Activated naive CD8-positive, alpha-beta T cell (primary cell): ENCODE results near the gene SLC25A19.

Experiments used
- H3K27ac Mint-ChIP-seq: one replicate; pipeline ENCODE4 v1.8.0; 2021; ENCODE audit warnings: mixed read lengths
- H3K27me3 Mint-ChIP-seq: one replicate; pipeline ENCODE4 v1.8.0; 2021; ENCODE audit warnings: mixed read lengths
- H3K36me3 Mint-ChIP-seq: one replicate; pipeline ENCODE4 v1.8.0; 2021; ENCODE audit warnings: mixed read lengths
- H3K4me1 Mint-ChIP-seq: one replicate; pipeline ENCODE4 v1.8.0; 2021; ENCODE audit warnings: low read depth, mixed read lengths
- H3K4me3 Mint-ChIP-seq: one replicate; pipeline ENCODE4 v1.8.0; 2021; ENCODE audit warnings: mild to moderate bottlenecking, mixed read lengths
- H3K9me3 Mint-ChIP-seq: one replicate; pipeline ENCODE4 v1.8.0; 2021; ENCODE audit warnings: low read depth, mixed read lengths

The SLC25A19 gene

GRCh38 chr17:75228305-75228704 is 60.9 kb downstream of the SLC25A19 start:
- Mint-ChIP-seq H3K9me3 (no peaks in the 10 kb centered on the region), H3K27me3 (no peaks in the 10 kb centered on the region), H3K27ac (peak overlapping the region; percentile 12), H3K4me3 (no peak overlapping the region), H3K36me3 (peaks cover 5% of the 10 kb centered on the region), H3K4me1 (peaks cover 3% of the 10 kb centered on the region)

GRCh38 chr17:75227729-75228128 is 61.5 kb downstream of the SLC25A19 start:
- H3K27ac Mint-ChIP-seq: no peak overlapping the region
- H3K27me3 Mint-ChIP-seq: no peaks in the 10 kb centered on the region
- peaks cover 5% of the 10 kb centered on the region for H3K36me3 Mint-ChIP-seq
- H3K4me1 Mint-ChIP-seq: peaks cover 3% of the 10 kb centered on the region
- no peak overlapping the region for H3K4me3 Mint-ChIP-seq
- H3K9me3 Mint-ChIP-seq: no peaks in the 10 kb centered on the region

GRCh38 chr17:75225016-75225415 is 64.2 kb downstream of the SLC25A19 start:
- no peaks in the 10 kb centered on the region for H3K9me3 Mint-ChIP-seq
- no peak overlapping the region for H3K27ac Mint-ChIP-seq
- peaks cover 3% of the 10 kb centered on the region for H3K4me1 Mint-ChIP-seq
- peaks cover 3% of the 10 kb centered on the region for H3K36me3 Mint-ChIP-seq
- H3K27me3 Mint-ChIP-seq: no peaks in the 10 kb centered on the region
- H3K4me3 Mint-ChIP-seq: no peak overlapping the region
